ENCODE results near the gene AK6. TPM values are rescaled to one million over a fixed set of nuclear protein-coding genes. Genes with fewer than 3 reads are reported as not detected.

The AK6 gene
- total and polyA plus RNA-seq, 10 of the 15 experiments (the other 5 are each of a cell fraction or from before 2014, with no cell fraction given) = 45.2 to 446 (median 86.6) TPM

GRCh38 chr5:69313428-69313827 lies 55.9 kb downstream of the AK6 start:
- Histone ChIP-seq H2AFZ (ENCODE audit: control insufficient read depth, low read depth, low read length) (no peak overlapping the region), H3K9me3 (replicated peaks; ENCODE audit: control insufficient read depth, insufficient read depth, low read length) (peaks cover 2% of the 10 kb centered on the region; the same call in 1 of the 3 replicates), H3K27me3 (replicated peaks in 1 of 2; ENCODE audit: control insufficient read depth in 2 of 2, insufficient read depth in 2 of 2, low read length in 1 of 2) (no peaks in the 10 kb centered on the region), H3K4me1 (ENCODE audit: control insufficient read depth, insufficient read depth, low read length) (no peaks in the 10 kb centered on the region), H3K36me3 (ENCODE audit: control insufficient read depth in 2 of 2, insufficient read depth in 2 of 2, low read length in 1 of 2) (peaks cover 0 to 6% of the 10 kb centered on the region in 2 experiments; a peak in 2 of 4 replicates), H3K4me3 (no peak overlapping the region), H3K79me2 (ENCODE audit: control insufficient read depth, insufficient read depth, low read length) (no peaks in the 10 kb centered on the region), H3K9ac (ENCODE audit: control insufficient read depth, insufficient read depth, low read length) (no peak overlapping the region), H3K27ac (ENCODE audit: control insufficient read depth, insufficient read depth) (no peak overlapping the region), H4K20me1 (ENCODE audit: control insufficient read depth, insufficient read depth) (no peaks in the 10 kb centered on the region), H3K4me2 (ENCODE audit: control insufficient read depth, insufficient read depth) (no peak overlapping the region)
- CTCF ChIA-PET = no interaction called here
- TF ChIP-seq EZH2 (IDR thresholded peaks at IDR 0.05; ENCODE audit: borderline replicate concordance, control insufficient read depth, low read depth, low read length) (no peak), YY1 (IDR thresholded peaks at IDR 0.05; ENCODE audit: low read depth, low read length) (no peak), GATAD2B (conservative IDR thresholded peaks at IDR 0.05; ENCODE audit: low read depth) (no peak), EP300 (IDR thresholded peaks at IDR 0.05; ENCODE audit: borderline replicate concordance in 1 of 2, control insufficient read depth in 1 of 2, low read depth in 2 of 2, low read length in 2 of 2) (no peak), CUX1 (IDR thresholded peaks at IDR 0.05; ENCODE audit: insufficient replicate concordance, low read depth, low read length) (no peak), NFXL1 (IDR thresholded peaks at IDR 0.05; ENCODE audit: borderline replicate concordance) (no peak), ZBTB33 (IDR thresholded peaks at IDR 0.05) (no peak), CHD4 (IDR thresholded peaks at IDR 0.05) (no peak), ZBED1 (IDR thresholded peaks at IDR 0.05; ENCODE audit: borderline replicate concordance) (no peak), CREB1 (IDR thresholded peaks at IDR 0.05; ENCODE audit: low read depth) (no peak), PML (IDR thresholded peaks at IDR 0.05; ENCODE audit: low read length) (no peak), IKZF2 (IDR thresholded peaks at IDR 0.05) (no peak), CREM (IDR thresholded peaks at IDR 0.05; ENCODE audit: low read depth) (no peak), HSF1 (IDR thresholded peaks at IDR 0.05; ENCODE audit: low read depth, low read length) (no peak), SMAD1 (IDR thresholded peaks at IDR 0.05; ENCODE audit: low read depth, partially characterized antibody) (no peak), ATF3 (IDR thresholded peaks at IDR 0.05; ENCODE audit: borderline replicate concordance, extremely low read depth, low read depth, low read length) (no peak), NFIC (IDR thresholded peaks at IDR 0.05; ENCODE audit: low read depth, low read length) (no peak)
- RAD21 ChIA-PET (ENCODE audit: unreplicated experiment) = no interaction called here
- ATAC-seq (no peak), DNase-seq (ENCODE audit: low read depth, low spot score) (no peak), FAIRE-seq (no peak)
- intact Hi-C loops (cut with micrococcal nuclease; ENCODE audit: unreplicated experiment) = no loop called here
- WGBS (ENCODE audit: insufficient coverage, insufficient replicate concordance, low lambda C conversion rate, missing lambda C conversion rate) = 97% methylated on average over 9 of the region's 9 CpGs
- in situ Hi-C loops (cut with MboI) = no loop called here
- SMC1A ChIA-PET (ENCODE audit: uncharacterized antibody, unreplicated experiment) = no interaction called here
- no TSS peak for BruUV-seq (replicated peaks)
- POLR2A ChIA-PET = no interaction called here

Measured in GM12878 (cell line).